Stimulated activated memory B cell treated with anti-CD40 and anti-IgM and Interleukin-4, amounts not matched to agents 10 μg/mL and 1 μg/mL and 100 μg/mL, for 72 hours (primary cell): ENCODE data around the gene CRLF3.

Experiments used
- ATAC-seq: fragments of 150-1000 bp; cut with Tn5 transposase; 2 replicates; pipeline ENCODE4 v1.10.0; 2021
- H3K27ac Mint-ChIP-seq: one replicate; pipeline ENCODE4 v1.8.0; 2022; ENCODE audit warnings: mild to moderate bottlenecking, mixed read lengths
- H3K27me3 Mint-ChIP-seq: one replicate; pipeline ENCODE4 v1.8.0; 2022; ENCODE audit warnings: mixed read lengths
- H3K36me3 Mint-ChIP-seq: one replicate; pipeline ENCODE4 v1.8.0; 2022; ENCODE audit warnings: mixed read lengths
- H3K4me1 Mint-ChIP-seq: one replicate; pipeline ENCODE4 v1.8.0; 2022; ENCODE audit warnings: mixed read lengths
- H3K4me3 Mint-ChIP-seq: one replicate; pipeline ENCODE4 v1.8.0; 2022; ENCODE audit warnings: mild to moderate bottlenecking, moderate library complexity, mixed read lengths
- H3K9me3 Mint-ChIP-seq: one replicate; pipeline ENCODE4 v1.8.0; 2022; ENCODE audit warnings: mixed read lengths

Gene CRLF3, protein sequence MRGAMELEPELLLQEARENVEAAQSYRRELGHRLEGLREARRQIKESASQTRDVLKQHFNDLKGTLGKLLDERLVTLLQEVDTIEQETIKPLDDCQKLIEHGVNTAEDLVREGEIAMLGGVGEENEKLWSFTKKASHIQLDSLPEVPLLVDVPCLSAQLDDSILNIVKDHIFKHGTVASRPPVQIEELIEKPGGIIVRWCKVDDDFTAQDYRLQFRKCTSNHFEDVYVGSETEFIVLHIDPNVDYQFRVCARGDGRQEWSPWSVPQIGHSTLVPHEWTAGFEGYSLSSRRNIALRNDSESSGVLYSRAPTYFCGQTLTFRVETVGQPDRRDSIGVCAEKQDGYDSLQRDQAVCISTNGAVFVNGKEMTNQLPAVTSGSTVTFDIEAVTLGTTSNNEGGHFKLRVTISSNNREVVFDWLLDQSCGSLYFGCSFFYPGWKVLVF

DNA sequence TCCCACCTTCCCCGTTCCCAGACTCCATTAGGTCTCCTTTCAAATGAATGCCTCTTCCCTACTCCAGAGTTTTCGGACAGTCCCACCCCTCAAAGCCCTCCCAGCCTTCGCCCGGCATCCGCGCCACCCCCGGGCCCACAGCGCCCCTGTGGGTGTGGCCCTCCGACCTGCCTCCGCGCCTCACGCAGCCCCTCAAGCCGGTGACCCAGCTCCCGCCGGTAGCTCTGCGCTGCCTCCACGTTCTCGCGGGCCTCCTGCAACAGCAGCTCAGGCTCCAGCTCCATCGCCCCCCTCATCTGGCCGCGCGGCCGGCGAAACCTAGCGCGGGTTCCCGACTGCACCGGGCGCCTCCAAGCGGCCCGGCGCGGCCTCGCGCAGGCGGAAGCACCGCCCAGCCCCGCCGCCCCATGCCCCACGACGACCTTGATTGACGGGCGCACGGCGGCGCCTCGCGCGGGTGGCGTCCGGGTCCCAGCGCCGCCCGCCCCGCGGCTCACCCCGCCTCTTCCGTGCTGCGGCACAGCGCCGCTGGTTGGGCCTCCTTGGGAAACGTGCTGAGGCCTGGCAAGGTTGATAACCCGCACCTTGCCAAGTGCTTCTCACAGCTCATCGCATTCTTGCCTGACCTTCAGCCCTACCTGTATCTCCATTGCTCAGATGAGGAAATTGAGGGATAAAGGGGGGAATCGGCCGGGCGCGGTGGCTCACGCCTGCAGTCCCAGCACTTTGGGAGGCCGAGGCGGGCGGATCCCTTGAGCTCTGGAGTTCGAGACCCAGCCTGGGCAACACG is at the start of gene CRLF3:
Gene CRLF3 (minus strand): TSS at position 337 of the 790 bp plus-strand sequence. CDS start 41 bp downstream, at position 296.
- Mint-ChIP-seq H3K36me3 (no peaks in the 10 kb centered on the region), H3K9me3 (no peaks in the 10 kb centered on the region), H3K27ac (peak within 1 kb of the TSS; percentile 80), H3K4me3 (peak within 1 kb of the TSS; percentile 96), H3K4me1 (peaks cover 47% of the 10 kb centered on the region), H3K27me3 (no peaks in the 10 kb centered on the region)
- peak; percentile 99 for ATAC-seq

DNA sequence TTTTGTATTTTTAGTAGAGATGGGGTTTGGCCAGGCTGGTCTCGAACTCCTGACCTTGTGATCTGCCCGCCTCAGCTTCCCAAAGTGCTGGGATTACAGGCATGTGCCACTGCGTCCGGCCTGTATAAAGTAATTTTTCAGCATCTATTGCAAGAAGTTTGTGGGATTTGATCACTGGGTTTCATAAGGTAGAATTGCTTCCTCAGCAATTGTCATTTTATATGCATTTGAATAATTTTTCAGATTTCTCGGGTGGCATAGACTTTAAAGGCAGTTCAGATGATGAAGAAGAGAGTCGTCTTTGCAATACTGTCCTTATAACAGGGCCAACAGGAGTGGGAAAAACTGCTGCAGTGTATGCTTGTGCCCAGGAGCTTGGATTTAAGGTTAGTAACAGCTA is 44.5 kb upstream of the CRLF3 start:
- H3K36me3 Mint-ChIP-seq, result peaks cover 43% of the 10 kb centered on the region
- no peaks in the 10 kb centered on the region for H3K4me1 Mint-ChIP-seq
- no peaks in the 10 kb centered on the region for H3K27me3 Mint-ChIP-seq
- no peak overlapping the region for H3K4me3 Mint-ChIP-seq
- no peak overlapping the region for H3K27ac Mint-ChIP-seq
- H3K9me3 Mint-ChIP-seq, result no peaks in the 10 kb centered on the region
- ATAC-seq, result no peak

DNA sequence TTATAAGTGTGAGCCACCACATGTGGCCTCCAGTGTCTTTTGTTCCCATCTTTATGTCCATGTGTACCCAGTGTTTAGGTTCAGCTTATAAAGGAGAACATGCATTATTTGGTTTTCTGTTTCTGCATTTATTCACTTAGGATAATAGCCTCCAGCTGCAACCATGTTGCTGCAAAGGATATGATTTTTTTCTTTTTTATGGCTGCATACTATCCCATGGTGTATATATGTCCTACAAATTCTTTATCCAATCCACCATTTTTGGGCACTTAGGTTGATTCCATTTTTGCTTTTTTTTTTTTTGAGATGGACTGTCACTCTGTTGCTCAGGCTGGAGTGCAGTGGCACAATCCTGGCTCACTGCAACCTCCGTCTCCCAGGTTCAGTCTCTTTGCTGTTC is 40.1 kb upstream of the CRLF3 start:
- ATAC-seq, result no peak
- no peak overlapping the region for H3K4me3 Mint-ChIP-seq
- peaks cover 35% of the 10 kb centered on the region for H3K36me3 Mint-ChIP-seq
- H3K9me3 Mint-ChIP-seq, result no peaks in the 10 kb centered on the region
- H3K27ac Mint-ChIP-seq, result no peak overlapping the region
- no peaks in the 10 kb centered on the region for H3K4me1 Mint-ChIP-seq
- no peaks in the 10 kb centered on the region for H3K27me3 Mint-ChIP-seq

DNA sequence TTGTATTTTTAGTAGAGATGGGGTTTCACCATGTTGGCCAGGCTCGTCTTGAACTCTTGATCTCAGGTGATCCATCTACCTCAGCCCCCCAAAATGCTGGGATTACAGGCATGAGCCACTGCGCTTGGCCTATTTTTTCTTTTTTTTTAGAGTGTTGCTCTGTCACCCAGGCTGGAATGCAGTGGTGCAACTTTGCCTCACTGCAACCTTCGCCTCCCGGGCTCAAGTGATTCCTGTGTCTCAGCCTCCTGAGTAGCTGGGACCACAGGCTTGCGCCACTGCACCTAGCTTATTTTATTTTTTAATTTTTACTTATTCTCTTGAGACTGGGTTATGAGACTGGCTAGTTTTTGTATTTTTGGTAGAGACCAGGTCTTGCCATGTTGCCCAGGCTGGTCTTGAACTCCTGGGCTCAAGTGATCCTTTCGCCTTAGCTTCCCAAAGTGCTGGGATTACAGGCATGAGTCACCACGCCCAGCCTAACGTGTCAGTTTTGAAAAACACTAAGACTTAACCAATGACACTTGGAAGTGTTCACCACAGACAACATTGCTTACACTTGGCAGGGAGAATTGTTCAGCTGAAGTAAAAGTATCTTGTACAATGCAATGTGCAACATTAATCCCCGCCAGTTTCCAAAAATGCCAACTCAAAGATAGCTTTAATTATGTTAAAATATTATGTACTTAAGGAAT is 34.2 kb upstream of the CRLF3 start:
- Mint-ChIP-seq H3K4me3 (no peak overlapping the region), H3K27me3 (no peaks in the 10 kb centered on the region), H3K4me1 (no peaks in the 10 kb centered on the region), H3K27ac (no peak overlapping the region), H3K9me3 (no peaks in the 10 kb centered on the region), H3K36me3 (peaks cover 13% of the 10 kb centered on the region)
- ATAC-seq, result no peak

DNA sequence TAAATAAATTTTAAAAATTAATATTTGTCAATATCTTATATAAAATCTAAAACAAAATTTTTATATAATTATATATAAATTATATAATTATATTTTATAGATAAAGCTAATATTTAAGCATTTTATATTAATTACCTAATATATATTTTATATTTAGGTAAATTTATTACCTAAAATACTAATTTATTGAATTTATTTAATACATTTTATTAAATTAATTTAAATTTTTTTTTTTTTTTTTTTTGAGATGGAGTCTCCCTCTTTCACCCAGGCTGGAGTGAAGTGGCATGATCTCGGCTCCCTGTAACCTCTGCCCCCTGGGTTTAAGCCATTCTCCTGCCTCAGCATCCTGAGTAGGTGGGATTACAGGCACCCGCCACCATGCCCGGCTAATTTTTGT is 29.7 kb upstream of the CRLF3 start:
- Mint-ChIP-seq H3K9me3 (no peaks in the 10 kb centered on the region), H3K4me1 (no peaks in the 10 kb centered on the region), H3K27me3 (no peaks in the 10 kb centered on the region), H3K36me3 (peaks cover 15% of the 10 kb centered on the region), H3K27ac (no peak overlapping the region), H3K4me3 (no peak overlapping the region)
- ATAC-seq, result no peak

DNA sequence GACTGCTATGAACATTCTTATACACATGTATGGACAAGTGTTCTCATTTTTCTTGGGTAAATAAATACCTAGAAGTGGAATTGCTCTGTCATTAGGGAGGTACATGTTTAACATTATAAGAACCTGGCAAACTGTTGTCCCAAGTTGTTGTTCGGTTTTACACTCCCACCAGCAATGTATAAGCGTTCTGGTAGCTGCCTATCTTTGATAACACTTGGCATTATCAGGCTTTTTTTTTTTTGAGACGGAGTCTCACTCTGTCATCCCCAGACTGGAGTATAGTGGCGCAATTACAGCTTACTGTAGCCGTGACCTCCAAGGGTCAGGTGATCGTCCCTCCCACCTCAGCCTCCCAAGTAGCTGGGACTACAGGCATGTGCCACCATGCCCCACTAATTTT is 23.5 kb upstream of the CRLF3 start:
- Mint-ChIP-seq H3K27me3 (no peaks in the 10 kb centered on the region), H3K4me1 (no peaks in the 10 kb centered on the region), H3K27ac (no peak overlapping the region), H3K36me3 (peaks cover 18% of the 10 kb centered on the region), H3K4me3 (no peak overlapping the region), H3K9me3 (no peaks in the 10 kb centered on the region)
- ATAC-seq, result no peak

DNA sequence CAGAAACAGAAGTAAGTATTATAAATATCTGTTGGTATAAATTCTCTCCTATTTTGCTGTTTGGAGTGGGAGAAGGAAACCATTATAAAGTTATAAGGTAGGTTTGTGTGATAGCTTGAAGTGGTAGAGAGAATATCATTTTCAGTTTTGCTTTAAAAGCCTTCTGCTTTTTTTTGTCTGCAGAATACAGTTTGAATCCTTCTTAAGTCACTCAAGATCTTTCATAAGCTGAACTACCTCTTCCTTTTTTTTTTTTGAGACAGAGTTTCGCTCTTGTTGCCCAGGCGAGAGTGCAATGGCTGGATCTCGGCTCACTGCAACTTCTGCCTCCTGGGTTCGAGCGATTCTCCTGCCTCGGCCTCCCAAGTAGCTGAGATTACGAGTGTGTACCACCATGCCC is 16.3 kb upstream of the CRLF3 start:
- Mint-ChIP-seq H3K4me1 (no peaks in the 10 kb centered on the region), H3K9me3 (no peaks in the 10 kb centered on the region), H3K4me3 (no peak overlapping the region), H3K27ac (peak overlapping the region; percentile 46), H3K36me3 (peaks cover 22% of the 10 kb centered on the region), H3K27me3 (no peaks in the 10 kb centered on the region)
- ATAC-seq, result no peak

DNA sequence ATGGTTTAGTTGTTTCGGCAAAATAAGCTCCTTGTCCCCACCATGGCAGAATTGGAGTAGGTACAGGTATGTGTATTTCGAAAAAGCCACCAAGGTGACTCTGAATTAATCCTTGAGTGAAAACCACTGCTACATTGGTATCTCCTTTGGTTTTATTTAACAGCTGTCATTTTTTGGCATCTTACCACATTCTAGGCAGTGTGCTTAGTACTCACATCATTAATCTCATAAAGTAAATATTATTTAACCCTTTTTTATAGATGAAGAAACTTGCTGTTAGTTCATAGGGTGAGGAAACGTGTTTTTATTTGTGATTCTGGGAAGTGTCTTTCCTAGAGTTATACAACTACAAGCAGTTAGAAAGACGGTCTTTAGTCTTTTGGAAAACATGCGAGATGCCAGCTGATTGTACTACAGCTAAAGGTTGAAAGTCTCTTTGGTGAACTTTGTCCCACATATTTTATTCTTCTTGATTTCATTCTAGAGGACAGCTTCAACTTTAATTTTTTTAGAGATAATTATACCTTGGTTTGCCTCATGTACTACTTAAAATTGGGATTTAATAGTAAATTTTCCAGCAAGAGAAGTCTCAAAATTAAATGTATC is 13.8 kb upstream of the CRLF3 start:
- no peaks in the 10 kb centered on the region for H3K9me3 Mint-ChIP-seq
- no peak overlapping the region for H3K4me3 Mint-ChIP-seq
- no peaks in the 10 kb centered on the region for H3K27me3 Mint-ChIP-seq
- no peaks in the 10 kb centered on the region for H3K4me1 Mint-ChIP-seq
- ATAC-seq, result no peak
- no peak overlapping the region for H3K27ac Mint-ChIP-seq
- peaks cover 17% of the 10 kb centered on the region for H3K36me3 Mint-ChIP-seq

DNA sequence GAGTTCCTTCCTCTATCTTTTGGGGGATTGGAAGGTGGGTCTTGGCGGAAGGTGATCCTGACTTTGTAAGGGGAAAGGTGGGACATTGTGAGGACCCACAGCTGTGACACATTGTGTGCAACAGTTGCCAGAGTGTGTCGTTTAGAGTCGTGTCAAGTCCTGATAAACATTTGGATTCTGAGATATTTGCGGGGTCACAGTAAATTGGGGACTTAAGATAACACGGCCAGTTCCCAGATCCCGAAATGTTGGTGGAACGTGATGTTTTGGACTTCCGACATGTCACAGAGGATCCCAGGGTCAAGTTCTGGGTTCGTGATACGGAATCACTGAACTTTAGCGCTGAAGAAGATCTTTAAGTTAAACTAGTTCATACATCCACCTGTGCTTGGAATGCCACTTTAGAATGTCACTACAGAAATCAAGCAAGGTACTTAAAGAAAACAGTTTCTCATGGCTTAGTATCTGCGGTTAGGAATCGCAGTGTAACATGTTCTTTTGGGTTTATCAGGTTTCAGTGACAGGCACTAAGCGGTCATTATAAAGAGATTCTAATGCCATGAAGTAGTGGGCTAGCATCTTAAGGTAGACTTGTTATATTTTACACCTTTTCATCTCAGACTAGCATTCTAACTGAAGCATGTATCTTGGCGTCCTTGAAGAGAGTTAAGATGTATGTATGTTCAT is 8.1 kb upstream of the CRLF3 start:
- H3K9me3 Mint-ChIP-seq, result no peaks in the 10 kb centered on the region
- no peaks in the 10 kb centered on the region for H3K27me3 Mint-ChIP-seq
- H3K4me3 Mint-ChIP-seq, result peak overlapping the region; percentile 99
- H3K27ac Mint-ChIP-seq, result peak overlapping the region; percentile 97
- peaks cover 24% of the 10 kb centered on the region for H3K4me1 Mint-ChIP-seq
- ATAC-seq, result no peak
- no peaks in the 10 kb centered on the region for H3K36me3 Mint-ChIP-seq

DNA sequence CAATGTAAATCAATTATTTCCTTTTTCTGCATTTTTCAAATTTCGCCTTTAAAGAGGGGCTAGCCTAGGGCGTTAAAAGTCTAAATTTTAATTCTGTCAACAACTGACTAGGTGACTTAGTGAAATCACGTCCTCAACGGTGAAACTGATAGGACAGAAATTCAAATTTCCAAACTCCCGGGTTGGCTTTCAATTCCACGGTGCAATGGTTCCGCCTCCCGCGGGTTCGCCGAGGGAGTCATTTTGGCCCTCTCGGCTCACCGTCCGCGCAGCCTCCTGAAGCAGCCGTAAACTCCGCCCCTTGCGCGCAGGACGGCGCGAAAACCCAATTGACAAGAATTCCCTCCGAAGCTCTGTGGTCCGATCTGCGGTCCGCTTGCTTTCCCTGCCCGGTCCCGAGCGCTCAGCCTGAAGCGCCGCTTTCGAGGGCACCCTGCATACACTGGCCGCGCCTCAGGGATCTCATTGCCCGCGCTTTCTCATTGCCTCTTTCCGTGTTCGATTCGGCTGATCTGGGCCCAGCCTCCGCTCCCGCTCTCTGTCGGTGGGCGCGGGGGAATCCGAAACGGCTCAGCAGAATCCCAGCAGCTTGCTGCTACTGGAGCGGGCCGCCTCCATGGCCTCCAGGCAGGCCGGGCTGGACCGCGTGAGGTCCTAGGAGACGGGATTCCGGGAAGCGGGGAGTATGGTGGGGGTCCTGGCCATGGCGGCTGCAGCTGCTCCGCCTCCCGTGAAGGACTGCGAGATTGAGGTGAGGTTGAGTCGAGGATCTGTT is 7.4 kb upstream of the CRLF3 start, which contains the start of gene ATAD5:
Gene ATAD5 (plus strand): TSS at position 304 of the 775 bp plus-strand sequence. CDS start 382 bp downstream, at position 686.
- Mint-ChIP-seq H3K4me3 (peak within 1 kb of the TSS; percentile 99), H3K4me1 (peaks cover 24% of the 10 kb centered on the region), H3K27ac (peak within 1 kb of the TSS; percentile 97), H3K36me3 (no peaks in the 10 kb centered on the region), H3K9me3 (no peaks in the 10 kb centered on the region), H3K27me3 (no peaks in the 10 kb centered on the region)
- peak; percentile 94 for ATAC-seq

DNA sequence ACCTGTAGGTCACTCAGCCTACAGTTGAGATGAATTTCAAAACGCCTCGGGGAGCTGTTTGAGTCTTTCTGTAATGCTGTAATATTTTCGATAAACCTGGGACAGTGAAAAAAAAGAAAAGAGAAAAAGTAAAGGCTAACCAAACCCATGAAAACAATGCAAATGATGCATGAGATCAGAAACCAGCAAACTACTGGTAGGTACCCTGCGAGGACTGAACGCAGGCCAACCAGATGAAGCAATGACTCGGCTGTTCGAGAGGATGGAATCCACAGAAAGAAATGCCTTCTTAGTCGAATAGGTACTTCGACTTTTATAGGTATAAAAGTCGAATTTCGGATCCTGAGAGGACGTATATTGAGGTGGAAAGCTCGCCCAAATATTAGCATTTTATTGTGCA is 6.8 kb upstream of the CRLF3 start:
- H3K27ac Mint-ChIP-seq, result peak overlapping the region; percentile 97

DNA sequence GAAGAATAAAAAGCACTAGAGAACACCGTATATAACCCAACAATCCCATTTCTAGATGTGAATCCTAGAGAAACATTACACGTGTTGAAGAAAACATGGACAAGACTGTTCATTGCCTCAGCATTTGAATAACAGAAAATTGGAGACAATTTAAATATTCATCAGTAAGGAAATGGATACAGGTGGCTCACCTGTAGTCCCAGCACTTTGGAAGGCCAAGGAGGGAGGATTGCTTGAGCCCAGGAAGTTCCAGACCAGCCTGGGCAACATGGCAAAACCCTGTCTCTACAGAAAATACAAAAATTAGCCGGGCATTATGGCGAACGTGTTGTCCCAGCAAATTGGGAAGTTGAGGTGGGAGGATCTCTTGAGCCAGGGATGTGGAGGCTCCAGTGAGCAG is 4.5 kb upstream of the CRLF3 start:
- no peak for ATAC-seq
- Mint-ChIP-seq H3K27ac (no peak overlapping the region), H3K9me3 (no peaks in the 10 kb centered on the region), H3K4me3 (no peak overlapping the region), H3K36me3 (no peaks in the 10 kb centered on the region), H3K4me1 (peaks cover 31% of the 10 kb centered on the region), H3K27me3 (no peaks in the 10 kb centered on the region)

More for the DNA sequence above, 6.8 kb upstream of the CRLF3 start:
- Mint-ChIP-seq H3K27me3 (no peaks in the 10 kb centered on the region), H3K4me3 (peak overlapping the region; percentile 99), H3K9me3 (no peaks in the 10 kb centered on the region), H3K4me1 (peaks cover 24% of the 10 kb centered on the region), H3K36me3 (no peaks in the 10 kb centered on the region)
- peak; percentile 67 for ATAC-seq

DNA sequence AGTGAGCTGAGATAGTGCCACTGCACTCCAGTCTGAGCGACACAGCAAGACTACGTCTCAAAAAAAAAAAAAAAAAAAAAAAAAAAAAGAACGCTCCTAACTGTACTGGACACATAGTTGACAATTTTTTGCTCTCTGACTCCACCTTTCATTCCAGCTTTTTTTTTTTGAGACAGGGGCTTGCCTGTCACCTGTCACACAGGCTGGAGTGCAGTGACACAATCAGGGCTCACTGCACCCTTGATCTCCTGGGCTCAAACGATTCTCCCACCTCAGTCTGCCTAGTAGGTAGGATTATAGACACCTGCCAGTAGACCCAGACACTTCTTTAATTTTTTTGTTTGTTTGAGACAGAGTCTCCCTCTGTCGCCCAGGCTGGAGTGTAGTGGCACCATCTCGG is 2.6 kb upstream of the CRLF3 start:
- Mint-ChIP-seq H3K27me3 (no peaks in the 10 kb centered on the region), H3K4me3 (no peak overlapping the region), H3K27ac (no peak overlapping the region), H3K9me3 (no peaks in the 10 kb centered on the region), H3K4me1 (peaks cover 34% of the 10 kb centered on the region), H3K36me3 (no peaks in the 10 kb centered on the region)
- no peak for ATAC-seq

DNA sequence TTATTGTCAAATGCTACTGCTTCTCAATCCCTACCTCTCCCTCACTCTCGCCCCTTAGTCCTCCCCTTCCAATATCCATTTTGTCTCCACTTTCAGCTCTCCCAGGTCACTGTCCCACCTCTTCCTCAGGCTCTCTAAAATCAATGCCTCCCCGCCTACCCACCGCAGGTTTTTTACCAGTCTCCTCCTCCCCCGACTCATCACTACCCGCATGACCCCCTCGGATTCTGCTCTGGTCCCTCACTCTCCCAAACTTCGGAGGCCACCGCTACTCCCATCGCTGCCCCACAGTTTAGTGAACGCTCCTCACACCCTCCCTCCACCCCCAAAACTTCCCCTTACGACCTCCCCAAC is 513 bp downstream of the CRLF3 start:
- peak overlapping the region; percentile 96 for H3K4me3 Mint-ChIP-seq
- peaks cover 53% of the 10 kb centered on the region for H3K4me1 Mint-ChIP-seq
- H3K27me3 Mint-ChIP-seq, result no peaks in the 10 kb centered on the region
- H3K9me3 Mint-ChIP-seq, result no peaks in the 10 kb centered on the region
- H3K36me3 Mint-ChIP-seq, result peaks cover 2% of the 10 kb centered on the region
- peak; percentile 18 for ATAC-seq
- peak overlapping the region; percentile 80 for H3K27ac Mint-ChIP-seq
